K562 (cell line): ENCODE results near the gene EGR1. TPM values are rescaled to one million over a fixed set of nuclear protein-coding genes. Genes with fewer than 3 reads are reported as not detected.

Source experiments
- ARID4B ChIP-seq: sonication (generic); formaldehyde crosslinking; IDR thresholded peaks from 2 replicates; pipeline ENCODE4 v1.8.0; 2022; ENCODE audit warnings: mild to moderate bottlenecking, missing genetic modification reagents
- BACH1 ChIP-seq: fragments of 200-800 bp; sonication (Bioruptor generic); IDR thresholded peaks from 2 replicates; pipeline ENCODE4 v1.6.1; 2016; ENCODE audit warnings: missing genetic modification characterization, missing compliant biosample characterization
- BRD4 ChIP-seq: fragments of 200-600 bp; sonication (generic); IDR thresholded peaks from 2 replicates; pipeline ENCODE4 v1.6.1; 2017; ENCODE audit warnings: inconsistent platforms
- E4F1 ChIP-seq: fragments of 250-450 bp; sonication (Bioruptor Pico); IDR thresholded peaks from 2 replicates; pipeline ENCODE4 v1.5.0; 2021; ENCODE audit warnings: mild to moderate bottlenecking, borderline replicate concordance
- IFI16 ChIP-seq: fragments of 250-450 bp; sonication (Bioruptor Pico); IDR thresholded peaks from 2 replicates; pipeline ENCODE4 v2.1.2; 2022; ENCODE audit warnings: mild to moderate bottlenecking, inconsistent platforms
- MTA3 ChIP-seq: fragments of 450-650 bp; formaldehyde crosslinking; IDR thresholded peaks from 2 replicates; pipeline ENCODE4 v1.6.1; 2017; ENCODE audit warnings: mild to moderate bottlenecking, borderline replicate concordance
- TCF7 ChIP-seq: sonication (generic); IDR thresholded peaks from 2 replicates; pipeline ENCODE4 v1.6.1; 2016; ENCODE audit warnings: antibody characterized with exemption, borderline replicate concordance
- ZBTB33 ChIP-seq: sonication (generic); formaldehyde crosslinking; IDR thresholded peaks from 2 replicates; pipeline ENCODE4 v1.8.1; 2023; ENCODE audit warnings: mild to moderate bottlenecking, missing genetic modification reagents
- ZNF592 ChIP-seq: fragments of 450-650 bp; IDR thresholded peaks from 2 replicates; pipeline ENCODE4 v1.6.1; 2017; ENCODE audit warnings: antibody characterized with exemption, mild to moderate bottlenecking
- polyA plus RNA-seq, 8 experiments: library from polyadenylated mRNA; depleted of rRNA in 4 of 8; stranded (reverse) in 5 of 8; unstranded in 3 of 8; fragments of >200 nt; fragmentation: Nextera tagmentation in 2 of 8; fragmentation: Illumina TruSeq in 1 of 8; extraction: Ambion mirVana in 2 of 8; extraction: Trizol in 1 of 8; gene quantifications; 2 replicates each; pipeline versions ENCODE4 v1.2.1 to v1.2.3, GENCODE V29; 2011 to 2014; ENCODE audit warnings: inconsistent platforms in 1 of 8, missing spikeins in 1 of 8
- total RNA-seq, 7 experiments: library from RNA; depleted of rRNA in 6 of 7; stranded (reverse); fragments of >200 nt in 6 of 7; fragmentation: Illumina TruSeq in 2 of 7; extraction: Trizol in 2 of 7; gene quantifications; 2 replicates each; pipeline versions ENCODE4 v1.2.1 to v1.2.3, GENCODE V29; 2011 to 2021; ENCODE audit warnings: low replicate concordance in 1 of 7
- TF ChIP-seq, protein P1 (sequence below): sonication (generic); formaldehyde crosslinking; IDR thresholded peaks from 2 replicates; pipeline ENCODE4 v1.8.0; 2022; ENCODE audit warnings: mild to moderate bottlenecking, missing genetic modification reagents

EGR1 gene
- total and polyA plus RNA-seq, 9 of the 15 experiments (the other 6 are each of a cell fraction or from before 2014, with no cell fraction given): 1.3 to 132 (median 21.5) TPM

DNA sequence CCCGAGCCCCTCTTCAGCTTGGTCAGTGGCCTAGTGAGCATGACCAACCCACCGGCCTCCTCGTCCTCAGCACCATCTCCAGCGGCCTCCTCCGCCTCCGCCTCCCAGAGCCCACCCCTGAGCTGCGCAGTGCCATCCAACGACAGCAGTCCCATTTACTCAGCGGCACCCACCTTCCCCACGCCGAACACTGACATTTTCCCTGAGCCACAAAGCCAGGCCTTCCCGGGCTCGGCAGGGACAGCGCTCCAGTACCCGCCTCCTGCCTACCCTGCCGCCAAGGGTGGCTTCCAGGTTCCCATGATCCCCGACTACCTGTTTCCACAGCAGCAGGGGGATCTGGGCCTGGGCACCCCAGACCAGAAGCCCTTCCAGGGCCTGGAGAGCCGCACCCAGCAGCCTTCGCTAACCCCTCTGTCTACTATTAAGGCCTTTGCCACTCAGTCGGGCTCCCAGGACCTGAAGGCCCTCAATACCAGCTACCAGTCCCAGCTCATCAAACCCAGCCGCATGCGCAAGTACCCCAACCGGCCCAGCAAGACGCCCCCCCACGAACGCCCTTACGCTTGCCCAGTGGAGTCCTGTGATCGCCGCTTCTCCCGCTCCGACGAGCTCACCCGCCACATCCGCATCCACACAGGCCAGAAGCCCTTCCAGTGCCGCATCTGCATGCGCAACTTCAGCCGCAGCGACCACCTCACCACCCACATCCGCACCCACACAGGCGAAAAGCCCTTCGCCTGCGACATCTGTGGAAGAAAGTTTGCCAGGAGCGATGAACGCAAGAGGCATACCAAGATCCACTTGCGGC is 1.8 kb downstream of the EGR1 start (continued):
- peak; percentile 99 for TF ChIP-seq ZBTB33
- no peak; the same call in 1 of the 2 replicates for TF ChIP-seq ARID4B
- TF ChIP-seq BACH1 (tag): no peak
- TF ChIP-seq IFI16 (CRISPR knock-in tag): no peak
- TF ChIP-seq E4F1 (CRISPR knock-in tag): no peak
- no peak for TF ChIP-seq BRD4
- TF ChIP-seq, protein P1, sequence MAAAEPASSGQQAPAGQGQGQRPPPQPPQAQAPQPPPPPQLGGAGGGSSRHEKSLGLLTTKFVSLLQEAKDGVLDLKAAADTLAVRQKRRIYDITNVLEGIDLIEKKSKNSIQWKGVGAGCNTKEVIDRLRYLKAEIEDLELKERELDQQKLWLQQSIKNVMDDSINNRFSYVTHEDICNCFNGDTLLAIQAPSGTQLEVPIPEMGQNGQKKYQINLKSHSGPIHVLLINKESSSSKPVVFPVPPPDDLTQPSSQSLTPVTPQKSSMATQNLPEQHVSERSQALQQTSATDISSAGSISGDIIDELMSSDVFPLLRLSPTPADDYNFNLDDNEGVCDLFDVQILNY (CRISPR knock-in tag): peak; percentile 76; the same call in 1 of the 2 replicates
- TF ChIP-seq ZNF592: 0 out of 2 replicates have a peak, but pooled peaks have one; percentile 28
- TF ChIP-seq MTA3: peak; percentile 74; the same call in 1 of the 2 replicates
- no peak for TF ChIP-seq TCF7
